GM12872 (cell line): Measurements from ENCODE around the gene SIL1.

ENCODE experiments used
- CTCF ChIP-seq: IDR thresholded peaks from 3 replicates; pipeline ENCODE4 v1.5.1; 2011; ENCODE audit warnings: low read depth, mild to moderate bottlenecking, low read length, moderate library complexity; ENCODE audit not compliant: insufficient read depth

Gene SIL1

GRCh38 chr5:139104577-139105276 is 93.4 kb downstream of the SIL1 start:
- TF ChIP-seq CTCF: no peak

GRCh38 chr5:139103762-139104161 is 94.4 kb downstream of the SIL1 start:
- TF ChIP-seq CTCF: no peak

- TF ChIP-seq CTCF: no peak
Observed at GRCh38 chr5:139100825-139101224, 97.3 kb downstream of the SIL1 start.

GRCh38 chr5:139094154-139095131 is 103.7 kb downstream of the SIL1 start:
- no peak for TF ChIP-seq CTCF

GRCh38 chr5:139092741-139093343 is 105.3 kb downstream of the SIL1 start:
- no peak for TF ChIP-seq CTCF

- TF ChIP-seq CTCF: peak; percentile 37; the same call in 2 of the 3 replicates
Observed at GRCh38 chr5:139091439-139092156, 106.6 kb downstream of the SIL1 start.
